Measurements from ENCODE around the gene FRMD5.
A peak's percentile ranks its signal among the peaks of the same experiment; 100 is the strongest.
"Not testable (repeated sequence)": the region's sequence is repeated elsewhere in the genome, so short reads cannot be mapped to it uniquely, and the experiment has no call there.

Gene FRMD5

DNA sequence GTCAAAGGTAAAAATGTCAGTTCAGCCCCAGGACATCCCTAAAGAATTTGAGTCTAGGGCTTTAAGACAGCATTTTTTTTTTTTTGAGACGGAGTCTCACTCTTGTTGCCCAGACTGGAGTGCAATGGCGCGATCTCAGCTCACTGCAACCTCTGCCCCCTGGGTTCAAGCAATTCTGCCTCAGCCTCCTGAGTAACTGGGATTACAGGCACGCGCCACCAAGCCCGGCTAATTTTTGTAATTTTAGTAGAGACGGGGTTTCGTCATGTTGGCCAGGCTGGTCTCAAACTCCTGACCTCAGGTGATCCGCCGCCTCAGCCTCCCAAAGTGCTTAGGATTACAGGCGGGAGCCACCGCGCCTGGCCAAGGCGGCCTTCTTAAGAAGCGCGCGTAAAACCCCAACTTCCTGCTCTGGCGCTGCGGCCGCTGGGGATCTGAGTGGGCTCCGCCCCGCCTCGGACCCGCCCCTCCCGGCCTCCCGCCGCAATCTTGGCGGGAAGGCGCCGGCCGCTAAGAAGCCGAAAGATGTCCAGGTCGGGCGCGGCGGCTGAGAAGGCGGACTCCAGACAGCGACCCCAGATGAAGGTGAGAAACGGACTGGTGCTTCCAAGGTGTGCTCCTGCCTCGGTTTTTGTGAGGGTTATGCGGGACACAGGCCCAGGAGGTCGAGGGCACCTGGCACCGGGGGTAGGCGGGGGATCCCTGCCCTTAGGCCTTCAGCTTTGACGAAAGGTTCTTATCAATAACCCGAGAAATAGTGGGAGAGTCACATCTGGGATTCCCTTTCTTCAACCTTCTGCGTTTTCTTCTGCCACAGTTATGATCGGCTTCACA is 368.3 kb downstream of the FRMD5 start, which contains the start of gene WDR76:
TSS of gene WDR76 (plus strand) at position 495 of the 834 bp plus-strand sequence. CDS start at position 526, 31 bp downstream.
- no peak for DNase-seq

DNA sequence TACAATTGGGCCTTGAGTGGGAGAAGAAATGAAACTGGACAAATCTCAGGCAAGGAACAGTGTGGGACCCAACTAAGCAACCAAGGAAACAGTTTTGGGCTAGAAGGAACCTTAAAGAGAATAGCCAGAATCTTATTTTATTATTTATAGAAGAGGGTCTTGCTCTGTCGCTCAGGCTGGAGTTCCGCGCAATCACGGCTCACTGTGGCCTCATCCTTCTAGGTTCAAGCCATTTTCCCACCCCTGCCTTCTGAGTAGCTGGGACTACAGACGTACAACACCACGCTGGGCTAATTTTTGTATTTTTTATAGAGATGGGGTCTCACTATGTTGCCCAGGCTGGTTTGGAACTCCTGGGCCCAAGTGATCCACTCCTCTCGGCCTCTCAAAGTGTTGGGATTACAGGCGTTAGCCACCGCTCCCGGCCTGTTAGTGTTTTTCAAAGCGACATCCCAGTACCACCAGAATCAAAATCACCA is 369.0 kb downstream of the FRMD5 start:
- no peak for DNase-seq

DNA sequence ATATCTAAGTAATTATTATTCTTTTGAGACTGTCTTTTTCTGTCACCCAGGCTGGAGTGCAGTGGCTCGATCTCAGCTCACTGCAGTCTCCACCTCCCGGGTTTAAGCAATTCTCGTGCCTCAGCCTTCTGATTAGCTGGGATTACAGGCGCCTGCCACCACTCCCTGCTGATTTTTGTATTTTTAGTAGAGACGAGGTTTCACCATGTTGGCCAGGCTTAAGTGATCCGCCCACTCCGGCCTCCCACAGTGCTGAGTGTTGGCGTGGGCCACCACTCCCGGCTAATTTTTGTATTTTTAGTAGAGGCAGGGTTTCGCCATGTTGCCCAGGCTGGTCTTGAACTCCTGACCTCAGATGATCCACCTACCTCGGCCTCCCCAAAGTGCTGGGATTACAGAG is 369.8 kb downstream of the FRMD5 start:
- not testable (repeated sequence) for DNase-seq

DNA sequence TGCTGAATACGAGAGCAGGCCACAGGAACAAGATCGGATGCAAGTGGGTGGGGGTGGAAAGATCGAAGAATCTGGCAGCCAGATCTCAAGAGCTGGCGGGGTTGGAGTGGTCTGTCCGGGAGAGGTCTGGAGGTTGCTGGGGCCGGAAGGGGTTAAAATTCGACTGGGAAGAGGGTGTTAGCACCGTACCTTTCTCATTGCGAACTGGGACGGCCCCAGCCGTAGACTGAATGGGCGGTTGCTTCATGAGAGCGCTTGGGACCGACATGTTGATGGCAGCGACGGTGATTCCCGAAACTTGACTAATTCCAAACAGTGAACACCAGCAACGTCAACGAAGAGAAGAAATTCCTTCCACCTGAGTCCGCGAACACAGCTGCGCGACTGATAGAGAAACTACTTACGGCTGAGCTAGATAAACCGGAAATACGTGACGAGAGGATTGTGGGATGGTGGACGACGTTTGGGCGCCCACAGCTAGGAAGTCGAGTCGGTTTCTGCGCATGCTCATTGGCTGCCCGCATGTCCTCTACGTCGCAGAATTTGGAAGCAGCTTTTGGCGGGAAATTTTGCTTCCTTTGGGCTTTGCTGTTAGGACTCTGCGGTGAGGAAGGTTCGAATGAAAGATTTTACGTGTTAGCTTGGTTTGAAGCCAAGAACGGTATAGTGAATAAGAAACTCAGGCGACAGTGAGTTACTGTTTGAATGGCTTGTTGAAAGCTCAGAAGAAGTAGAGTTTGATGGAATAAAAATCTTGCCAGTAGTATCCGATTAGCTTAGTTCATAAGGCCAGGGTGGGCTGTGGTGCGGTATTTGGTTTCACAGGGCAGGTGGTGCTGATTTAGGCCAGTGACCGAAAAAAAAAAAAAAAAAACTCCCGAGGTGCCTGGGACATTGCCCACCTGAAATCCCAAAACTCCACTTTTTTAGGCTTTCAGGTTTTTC is 370.5 kb downstream of the FRMD5 start, which contains the start of gene MFAP1:
TSS of gene MFAP1 (minus strand) at position 389 of the 945 bp plus-strand sequence. CDS start at position 268, 121 bp downstream.
- peak; percentile 82 for DNase-seq

DNA sequence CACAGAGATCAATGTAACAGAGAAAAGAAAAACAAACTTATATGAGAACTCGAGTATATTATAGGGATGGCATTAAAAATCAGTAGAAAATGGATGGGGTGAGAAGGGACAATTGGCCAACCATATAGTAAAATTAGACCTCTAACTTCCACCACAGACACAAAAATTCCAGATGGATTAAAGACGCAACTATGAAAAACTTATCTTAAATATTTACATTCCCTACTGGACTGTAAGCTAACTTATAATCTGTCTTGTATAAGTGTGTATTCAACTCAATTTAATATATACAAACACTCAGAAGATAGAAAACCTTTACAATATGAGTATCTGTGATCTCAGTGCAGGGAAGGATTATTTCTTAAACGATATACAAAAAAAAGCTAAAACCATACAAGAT is 373.6 kb downstream of the FRMD5 start:
- no peak for DNase-seq

Measured in NCI-H187 treated with DMSO at 0.1 percent for 48 hours (cell line).